Measurements from ENCODE around the gene FAM118B.
"Not testable (repeated sequence)": the region's sequence is repeated elsewhere in the genome, so short reads cannot be mapped to it uniquely, and the experiment has no call there.

Gene FAM118B

GRCh38 chr11:126216526-126217305, 5.1 kb downstream of the FAM118B start:
- peak in 8 of 56 donors; percentile 3 to 47 (median 22) for DNase-seq

- DNase-seq: peak in 1 of 56 donors; percentile 9
These were observed 5.9 kb downstream of the FAM118B start for GRCh38 chr11:126217491-126217890.

- DNase-seq: no peak
These were observed 8.0 kb downstream of the FAM118B start for GRCh38 chr11:126219547-126219946.

- DNase-seq: peak in 1 of 56 donors; percentile 7
These were observed 13.2 kb downstream of the FAM118B start for GRCh38 chr11:126224647-126225294.

- no peak for DNase-seq
These were observed 13.7 kb downstream of the FAM118B start for GRCh38 chr11:126225295-126225665.

GRCh38 chr11:126226334-126227084, 14.9 kb downstream of the FAM118B start:
- no peak for DNase-seq

GRCh38 chr11:126229858-126230540, 18.4 kb downstream of the FAM118B start:
- no peak for DNase-seq

GRCh38 chr11:126231725-126232459, 20.3 kb downstream of the FAM118B start:
- no peak for DNase-seq

- no peak for DNase-seq
These were observed 21.1 kb downstream of the FAM118B start for GRCh38 chr11:126232683-126233082.

GRCh38 chr11:126233391-126233790, 21.8 kb downstream of the FAM118B start:
- no peak for DNase-seq

- DNase-seq: no peak
These were observed 35.1 kb downstream of the FAM118B start for GRCh38 chr11:126246636-126247035.

- DNase-seq: no peak
These were observed 41.7 kb downstream of the FAM118B start for GRCh38 chr11:126253265-126253664.

- no peak for DNase-seq
These were observed 43.2 kb downstream of the FAM118B start for GRCh38 chr11:126254819-126255218.

GRCh38 chr11:126255507-126255906, 43.9 kb downstream of the FAM118B start:
- not testable (repeated sequence) for DNase-seq

- no peak for DNase-seq
These were observed 44.6 kb downstream of the FAM118B start for GRCh38 chr11:126256216-126256615.

GRCh38 chr11:126257144-126257543, 45.6 kb downstream of the FAM118B start:
- DNase-seq: no peak

- no peak for DNase-seq
These were observed 46.2 kb downstream of the FAM118B start for GRCh38 chr11:126257764-126258163.

- no peak for DNase-seq
These were observed 50.6 kb downstream of the FAM118B start for GRCh38 chr11:126262216-126262615.

- DNase-seq: no peak
These were observed 51.9 kb downstream of the FAM118B start for GRCh38 chr11:126263489-126263888.

- DNase-seq: no peak
These were observed 54.2 kb downstream of the FAM118B start for GRCh38 chr11:126265811-126266210.

GRCh38 chr11:126267650-126268049, 56.1 kb downstream of the FAM118B start:
- DNase-seq: no peak
